GM13977 (cell line): ENCODE results near the gene SYT8.

Experiments used
- DNase-seq: peaks from one replicate; pipeline ENCODE4 v3.0.0; 2012; ENCODE audit warnings: low spot score
- in situ Hi-C: fragments of 300-500 bp; cut with MboI; formaldehyde crosslinking; loops from one replicate; pipeline ENCODE4 v1.12.0; 2022; ENCODE audit warnings: low sequenced_read_pairs, low pct_unique_long_range_greater_than_20kb, mixed read lengths, inconsistent platforms; ENCODE audit not compliant: unreplicated experiment
- TF ChIP-seq, protein P1 (sequence below): IDR thresholded peaks from 2 replicates; pipeline ENCODE4 v1.5.1; 2012; ENCODE audit warnings: mild to moderate bottlenecking, control low read depth; ENCODE audit not compliant: insufficient read depth; ENCODE audit errors: extremely low read depth, missing control alignments

The SYT8 gene

DNA sequence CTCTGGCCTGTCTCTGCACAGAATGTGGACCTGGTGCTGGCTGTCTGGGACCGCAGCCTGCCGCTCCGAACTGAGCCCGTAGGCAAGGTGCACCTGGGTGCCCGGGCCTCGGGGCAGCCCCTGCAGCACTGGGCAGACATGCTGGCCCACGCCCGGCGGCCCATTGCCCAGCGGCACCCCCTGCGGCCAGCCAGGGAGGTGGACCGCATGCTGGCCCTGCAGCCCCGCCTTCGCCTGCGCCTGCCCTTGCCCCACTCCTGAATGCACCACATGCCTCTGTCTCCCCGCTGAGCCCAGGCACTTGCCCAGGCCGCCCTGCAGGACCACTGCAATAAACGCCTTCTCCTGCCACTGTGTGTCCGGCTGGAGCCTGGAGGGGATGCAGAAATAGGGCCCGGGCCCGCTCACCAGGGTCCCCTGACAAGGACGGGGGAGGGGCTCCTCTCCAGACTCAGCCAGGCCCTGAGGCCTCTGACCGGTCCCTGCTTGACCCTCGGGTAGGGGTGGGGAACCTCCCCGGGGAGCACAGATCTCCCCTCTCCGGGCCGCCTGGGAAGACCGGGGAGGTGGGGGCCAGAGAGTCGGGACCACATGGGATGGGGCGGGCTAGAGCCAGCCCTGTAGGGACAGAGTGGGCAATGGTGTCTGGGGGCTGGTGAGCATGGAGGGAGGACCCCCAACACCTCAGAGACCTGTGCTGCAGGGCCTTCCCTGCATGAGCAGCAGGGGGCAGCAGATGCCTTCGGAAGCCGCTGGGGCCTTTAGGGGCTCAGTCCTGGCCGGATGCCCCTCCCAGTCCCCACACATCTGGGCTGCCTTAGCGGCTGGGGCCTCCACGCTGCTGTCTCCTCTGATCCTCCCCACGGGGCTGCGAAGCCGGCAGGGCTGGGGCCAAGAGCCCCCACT is 2.6 kb downstream of the SYT8 start:
- TF ChIP-seq, protein P1, sequence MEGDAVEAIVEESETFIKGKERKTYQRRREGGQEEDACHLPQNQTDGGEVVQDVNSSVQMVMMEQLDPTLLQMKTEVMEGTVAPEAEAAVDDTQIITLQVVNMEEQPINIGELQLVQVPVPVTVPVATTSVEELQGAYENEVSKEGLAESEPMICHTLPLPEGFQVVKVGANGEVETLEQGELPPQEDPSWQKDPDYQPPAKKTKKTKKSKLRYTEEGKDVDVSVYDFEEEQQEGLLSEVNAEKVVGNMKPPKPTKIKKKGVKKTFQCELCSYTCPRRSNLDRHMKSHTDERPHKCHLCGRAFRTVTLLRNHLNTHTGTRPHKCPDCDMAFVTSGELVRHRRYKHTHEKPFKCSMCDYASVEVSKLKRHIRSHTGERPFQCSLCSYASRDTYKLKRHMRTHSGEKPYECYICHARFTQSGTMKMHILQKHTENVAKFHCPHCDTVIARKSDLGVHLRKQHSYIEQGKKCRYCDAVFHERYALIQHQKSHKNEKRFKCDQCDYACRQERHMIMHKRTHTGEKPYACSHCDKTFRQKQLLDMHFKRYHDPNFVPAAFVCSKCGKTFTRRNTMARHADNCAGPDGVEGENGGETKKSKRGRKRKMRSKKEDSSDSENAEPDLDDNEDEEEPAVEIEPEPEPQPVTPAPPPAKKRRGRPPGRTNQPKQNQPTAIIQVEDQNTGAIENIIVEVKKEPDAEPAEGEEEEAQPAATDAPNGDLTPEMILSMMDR, result peak; percentile 96
- in situ Hi-C loops, result no loop called here
- peak; percentile 96 for DNase-seq

GRCh38 chr11:1838077-1838425 is 3.3 kb downstream of the SYT8 start:
- in situ Hi-C loops, result no loop called here
- TF ChIP-seq, protein P1, result peak; percentile 18
- DNase-seq, result no peak

- in situ Hi-C loops, result no loop called here
- DNase-seq, result no peak
- TF ChIP-seq, protein P1, result no peak
Measured at GRCh38 chr11:1838426-1839144, 3.8 kb downstream of the SYT8 start, which contains the start of gene TNNI2. Gene TNNI2 (plus strand): TSS chr11:1838981. CDS start chr11:1839697, 716 bp downstream.

DNA sequence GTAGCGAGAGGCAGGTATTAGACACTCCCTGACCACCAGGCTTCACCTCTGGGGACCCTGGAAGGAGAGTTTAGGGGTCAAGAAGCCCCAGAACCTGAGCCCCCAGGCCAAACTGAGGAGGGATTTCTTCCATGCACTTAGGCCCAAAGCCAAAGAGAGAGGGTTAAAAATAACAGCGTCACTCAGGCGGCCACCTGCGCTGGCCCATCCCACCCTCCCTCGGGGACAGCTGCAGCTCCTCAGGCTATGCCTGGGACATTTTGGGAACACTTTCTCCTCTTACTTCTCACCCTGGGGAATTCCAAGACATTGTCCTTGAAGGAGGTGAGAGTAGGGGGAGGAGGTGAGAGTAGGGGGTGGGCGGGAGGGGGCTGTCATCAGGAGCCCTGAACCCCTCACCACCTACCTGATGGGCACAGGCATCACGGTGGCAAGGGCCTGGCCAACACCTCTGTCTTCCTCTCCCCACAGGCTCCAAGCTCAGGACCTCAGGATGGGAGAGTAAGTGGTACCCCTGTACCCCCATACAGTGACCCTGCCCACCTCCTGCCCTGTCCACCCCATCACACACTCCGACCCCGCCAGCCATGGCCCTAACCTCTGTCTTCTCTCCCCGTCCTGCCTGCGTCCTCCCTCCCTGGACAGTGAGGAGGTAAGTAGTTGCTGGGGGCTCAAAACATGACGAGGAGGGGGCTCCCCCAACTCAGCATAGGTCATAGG is 4.6 kb downstream of the SYT8 start:
- TF ChIP-seq, protein P1, result no peak
- DNase-seq, result no peak
- in situ Hi-C loops, result no loop called here

DNA sequence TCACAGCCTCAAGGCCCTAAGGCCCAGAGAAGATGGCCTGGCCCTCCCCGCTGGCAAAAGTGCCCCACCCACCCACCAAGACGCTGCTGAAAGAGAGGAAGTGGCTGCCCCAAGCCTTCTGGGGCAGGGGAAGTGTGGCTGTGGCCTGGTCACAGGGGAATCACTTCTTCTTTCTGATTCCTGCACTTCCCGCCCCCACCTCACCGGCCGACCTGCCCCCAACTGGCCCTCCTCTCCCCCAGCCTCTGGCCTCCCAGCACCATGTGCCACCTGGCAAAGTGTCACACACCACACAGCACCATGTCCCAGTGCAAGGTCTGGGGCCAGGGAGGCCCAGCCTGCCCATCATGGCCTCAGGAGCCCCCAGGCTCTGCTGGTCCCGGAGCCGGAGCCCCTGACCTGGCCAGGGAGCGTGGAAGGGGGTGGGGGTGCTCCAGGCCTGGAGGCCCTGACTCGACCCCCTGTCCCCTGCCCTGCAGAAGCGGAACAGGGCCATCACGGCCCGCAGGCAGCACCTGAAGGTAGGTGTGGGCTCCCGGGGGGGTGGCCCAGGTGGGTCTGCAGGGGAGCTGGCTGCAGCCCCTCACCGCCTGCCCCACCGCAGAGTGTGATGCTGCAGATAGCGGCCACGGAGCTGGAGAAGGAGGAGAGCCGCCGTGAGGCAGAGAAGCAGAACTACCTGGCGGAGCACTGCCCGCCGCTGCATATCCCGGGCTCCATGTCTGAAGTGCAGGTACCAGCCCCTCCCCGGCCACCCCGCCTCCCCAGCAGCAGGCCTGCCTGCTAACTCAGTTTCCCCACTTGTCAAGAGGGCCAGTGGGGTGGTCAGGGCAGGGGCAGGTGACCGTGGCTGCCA is 5.4 kb downstream of the SYT8 start:
- TF ChIP-seq, protein P1, result no peak
- peak; percentile 83 for DNase-seq
- in situ Hi-C loops, result no loop called here
